MG63 (cell line): ENCODE measurements around the gene TUBB8B. TPM values are rescaled to one million over a fixed set of nuclear protein-coding genes. Genes with fewer than 3 reads are reported as not detected.
"Not testable (repeated sequence)": the region's sequence is repeated elsewhere in the genome, so short reads cannot be mapped to it uniquely, and the experiment has no call there.

ENCODE experiments used
- DNase-seq: peaks from one replicate; pipeline ENCODE4 v3.0.0-alpha.2; 2020
- H3K27me3 ChIP-seq: fragments of 250-450 bp; sonication (Bioruptor Pico); 2 replicates; pipeline ENCODE4 v1.5.1; 2020; ENCODE audit warnings: mild to moderate bottlenecking, moderate library complexity
- H3K36me3 ChIP-seq: fragments of 250-450 bp; sonication (Bioruptor Pico); 2 replicates; pipeline ENCODE4 v1.5.1; 2020; ENCODE audit warnings: mild to moderate bottlenecking, moderate library complexity
- H3K4me3 ChIP-seq: fragments of 250-450 bp; sonication (Bioruptor Pico); 2 replicates; pipeline ENCODE4 v1.5.1; 2020; ENCODE audit warnings: mild to moderate bottlenecking, moderate library complexity
- H3K9me3 ChIP-seq: fragments of 250-450 bp; sonication (Bioruptor Pico); 2 replicates; pipeline ENCODE4 v1.5.1; 2020; ENCODE audit warnings: mild to moderate bottlenecking, moderate library complexity
- total RNA-seq: library from RNA; depleted of rRNA; stranded (reverse); fragments of >200 nt; shearing (Covaris generic); gene quantifications from 2 replicates; pipeline ENCODE4 v1.2.3, GENCODE V29; 2014; ENCODE audit warnings: low replicate concordance; rRNA removed

Gene TUBB8B
- total RNA-seq, 1 experiment from 2014 or later: not detected

GRCh38 chr18:64279-64678 lies 14.9 kb upstream of the TUBB8B start:
- DNase-seq, H3K36me3 ChIP-seq, H3K27me3 ChIP-seq, H3K9me3 ChIP-seq, H3K4me3 ChIP-seq: not testable (repeated sequence)

DNA sequence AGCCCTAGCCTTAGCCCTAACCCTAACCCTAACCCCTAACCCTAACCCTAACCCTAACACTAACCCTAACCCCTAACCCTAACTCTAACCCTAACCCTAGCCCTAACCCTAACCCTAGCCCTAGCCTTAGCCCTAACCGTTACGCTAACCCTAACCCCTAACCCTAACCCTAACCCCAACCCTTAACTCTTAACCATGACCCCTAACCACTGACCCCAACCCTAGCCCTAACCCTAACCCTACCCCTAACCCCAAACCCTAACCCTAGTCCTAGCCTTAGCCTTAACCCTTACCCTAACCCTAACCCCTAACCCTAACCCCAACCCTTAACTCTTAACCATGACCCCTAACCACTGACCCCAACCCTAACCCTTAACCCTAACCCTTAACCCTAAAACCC lies 14.2 kb upstream of the TUBB8B start:
- not testable (repeated sequence) for DNase-seq, H3K4me3 ChIP-seq, H3K27me3 ChIP-seq, H3K9me3 ChIP-seq, H3K36me3 ChIP-seq

- not testable (repeated sequence) for H3K9me3 ChIP-seq, H3K36me3 ChIP-seq, H3K27me3 ChIP-seq, DNase-seq, H3K4me3 ChIP-seq
These were observed 5.0 kb upstream of the TUBB8B start for GRCh38 chr18:54388-54787.

- DNase-seq, H3K36me3 ChIP-seq, H3K9me3 ChIP-seq: not testable (repeated sequence)
These were observed 719 bp downstream of the TUBB8B start for GRCh38 chr18:48696-49095.

DNA sequence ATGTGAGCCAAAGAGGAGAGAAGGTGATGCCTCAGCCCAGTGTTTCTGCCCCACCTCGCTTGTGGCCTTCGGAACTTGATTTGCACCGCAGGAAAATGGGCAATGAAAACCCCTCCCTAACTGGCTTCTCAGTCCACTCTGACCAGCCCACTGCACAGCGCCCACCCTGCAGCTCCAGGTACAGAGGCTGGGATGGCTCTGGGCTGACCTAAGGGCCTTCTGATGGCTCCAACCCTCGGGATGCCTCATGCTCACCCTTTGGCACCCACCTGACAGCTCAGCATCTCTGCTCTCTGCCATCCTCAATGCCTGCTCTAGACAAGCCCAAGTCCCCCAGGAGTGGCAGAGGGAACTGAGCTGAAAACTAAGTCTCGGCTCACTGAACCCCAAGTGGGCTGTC lies 36.2 kb downstream of the TUBB8B start:
- not testable (repeated sequence) for H3K36me3 ChIP-seq, DNase-seq, H3K9me3 ChIP-seq, H3K27me3 ChIP-seq, H3K4me3 ChIP-seq

More at GRCh38 chr18:48696-49095, 719 bp downstream of the TUBB8B start:
- not testable (repeated sequence) for H3K4me3 ChIP-seq, H3K27me3 ChIP-seq

DNA sequence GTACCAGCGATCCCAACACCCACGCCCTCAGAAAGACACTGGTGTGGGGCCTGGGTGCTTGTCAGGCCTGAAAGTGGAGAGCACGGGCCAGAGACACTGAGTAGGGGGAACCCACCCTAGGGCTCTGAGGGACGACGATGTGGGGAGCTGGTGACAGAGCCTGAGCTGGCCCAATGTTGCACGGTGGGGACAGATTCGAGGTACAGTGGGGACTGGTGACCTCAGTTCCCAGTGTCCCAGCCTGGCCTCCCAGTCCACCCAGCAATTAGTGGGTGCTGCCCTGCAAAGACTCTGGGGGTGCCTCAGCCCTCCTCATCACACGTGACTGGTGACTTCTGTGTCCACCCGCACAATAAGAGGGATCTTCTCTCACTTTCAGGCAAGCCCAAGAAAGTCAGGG lies 36.6 kb downstream of the TUBB8B start:
- not testable (repeated sequence) for DNase-seq, H3K9me3 ChIP-seq, H3K27me3 ChIP-seq, H3K4me3 ChIP-seq, H3K36me3 ChIP-seq

DNA sequence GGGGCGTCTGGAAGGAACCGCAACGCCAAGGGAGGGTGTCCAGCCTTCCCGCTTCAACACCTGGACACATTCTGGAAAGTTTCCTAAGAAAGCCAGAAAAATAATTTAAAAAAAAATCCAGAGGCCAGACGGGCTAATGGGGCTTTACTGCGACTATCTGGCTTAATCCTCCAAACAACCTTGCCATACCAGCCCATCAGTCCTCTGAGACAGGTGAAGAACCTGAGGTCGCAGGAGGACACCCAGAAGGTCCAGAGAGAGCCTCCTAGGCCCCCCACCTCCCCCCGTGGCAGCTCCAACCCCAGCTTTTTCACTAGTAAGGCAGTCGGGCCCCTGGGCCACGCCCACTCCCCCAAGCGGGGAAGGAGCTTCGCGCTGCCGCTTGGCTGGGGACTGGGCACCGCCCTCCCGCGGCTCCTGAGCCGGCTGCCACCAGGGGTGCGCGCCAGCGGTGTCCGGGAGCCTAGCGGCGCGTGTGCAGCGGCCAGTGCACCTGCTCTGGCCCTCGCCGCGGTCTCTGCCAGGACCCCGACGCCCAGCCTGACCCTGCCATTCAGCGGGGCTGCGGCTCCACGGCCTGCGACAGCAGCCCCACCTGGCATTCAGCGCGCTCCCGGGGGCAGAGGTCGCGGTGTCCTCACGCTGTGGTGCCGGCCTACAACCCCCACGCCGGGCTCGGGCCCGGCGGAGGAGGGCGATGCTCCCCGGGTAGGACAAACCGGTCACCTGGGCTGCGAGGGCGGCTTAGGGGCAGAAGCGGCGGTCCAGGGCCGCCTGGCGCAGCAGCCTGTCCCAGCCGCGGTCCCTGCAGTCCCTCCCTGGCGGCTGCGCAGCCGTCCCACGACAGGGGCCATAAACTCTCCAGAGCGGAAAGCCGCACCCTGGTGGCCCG lies 37.8 kb downstream of the TUBB8B start:
- not testable (repeated sequence) for H3K36me3 ChIP-seq, H3K9me3 ChIP-seq, DNase-seq, H3K27me3 ChIP-seq, H3K4me3 ChIP-seq

DNA sequence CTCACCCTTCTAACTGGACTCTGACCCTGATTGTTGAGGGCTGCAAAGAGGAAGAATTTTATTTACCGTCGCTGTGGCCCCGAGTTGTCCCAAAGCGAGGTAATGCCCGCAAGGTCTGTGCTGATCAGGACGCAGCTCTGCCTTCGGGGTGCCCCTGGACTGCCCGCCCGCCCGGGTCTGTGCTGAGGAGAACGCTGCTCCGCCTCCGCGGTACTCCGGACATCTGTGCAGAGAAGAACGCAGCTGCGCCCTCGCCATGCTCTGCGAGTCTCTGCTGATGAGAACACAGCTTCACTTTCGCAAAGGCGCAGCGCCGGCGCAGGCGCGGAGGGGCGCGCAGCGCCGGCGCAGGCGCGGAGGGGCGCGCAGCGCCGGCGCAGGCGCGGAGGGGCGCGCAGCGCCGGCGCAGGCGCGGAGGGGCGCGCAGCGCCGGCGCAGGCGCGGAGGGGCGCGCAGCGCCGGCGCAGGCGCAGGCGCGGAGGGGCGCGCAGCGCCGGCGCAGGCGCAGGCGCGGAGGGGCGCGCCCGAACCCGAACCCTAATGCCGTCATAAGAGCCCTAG lies 38.7 kb downstream of the TUBB8B start:
- not testable (repeated sequence) for H3K9me3 ChIP-seq, H3K27me3 ChIP-seq, DNase-seq, H3K36me3 ChIP-seq, H3K4me3 ChIP-seq

- H3K36me3 ChIP-seq, H3K27me3 ChIP-seq, H3K4me3 ChIP-seq, H3K9me3 ChIP-seq, DNase-seq: not testable (repeated sequence)
These were observed 39.5 kb downstream of the TUBB8B start for GRCh38 chr18:9937-10336.

Other genes starting within 250 kb of the TUBB8B start
- gene USP14, start 108.9 kb upstream of the TUBB8B start, total RNA-seq: 13.1 and 25.8 TPM in 2 replicates
- gene THOC1, start 218.4 kb upstream of the TUBB8B start, total RNA-seq: 27.8 and 28.1 TPM in 2 replicates